ENCODE results near the gene SFPQ. TPM values are rescaled to one million over a fixed set of nuclear protein-coding genes. Genes with fewer than 3 reads are reported as not detected.
A peak's percentile ranks its signal among the peaks of the same experiment; 100 is the strongest.

Gene SFPQ
- total and polyA plus RNA-seq, 2 donors (not counting 1 experiment from before 2014, with no cell fraction given): 123 to 138 TPM

DNA sequence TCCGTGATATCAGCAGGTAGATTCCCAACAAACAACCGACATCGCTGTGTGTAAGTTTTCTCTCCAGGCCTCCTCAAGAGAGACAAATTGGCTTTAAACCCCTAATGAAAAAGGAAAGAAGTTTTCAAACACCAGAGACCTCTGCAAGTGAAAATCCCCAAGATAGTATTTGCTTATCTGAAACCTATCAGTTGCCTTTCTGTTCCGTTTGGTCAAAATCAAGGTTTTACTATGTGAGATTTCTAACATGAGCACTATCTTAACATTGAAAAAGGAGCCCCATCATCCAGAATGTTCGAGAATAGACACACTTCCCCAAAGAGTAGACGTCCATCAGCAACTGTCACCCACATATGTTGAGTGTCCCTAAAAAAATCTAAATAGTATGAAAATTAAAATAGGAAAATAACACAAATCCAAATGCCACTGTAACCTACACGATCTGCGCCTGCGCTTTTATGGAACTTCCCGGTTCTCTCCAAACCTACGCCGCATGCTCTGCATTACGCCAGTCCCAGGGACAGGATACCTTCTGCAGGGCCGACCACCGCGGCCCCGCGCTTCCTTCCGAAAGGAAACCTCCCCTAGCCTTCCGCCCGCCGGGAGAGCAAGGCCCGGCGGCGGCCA is 1.4 kb downstream of the SFPQ start:
- peaks cover 8% of the 10 kb centered on the region for H3K4me1 ChIP-seq (ENCODE audit: control insufficient read depth, extremely low read depth, insufficient read depth, low read length)
- H3K4me3 ChIP-seq (replicated peaks in 1 of 4; ENCODE audit: control extremely low read depth in 1 of 4, insufficient read depth in 1 of 4, low read depth in 3 of 4, low read length in 4 of 4): peak overlapping the region; percentile 80 to 97 (median 90)
- peaks cover 64% of the 10 kb centered on the region for H3K79me2 ChIP-seq (ENCODE audit: control insufficient read depth, insufficient read depth, low read length)
- no peaks in the 10 kb centered on the region for H3K9me3 ChIP-seq (ENCODE audit: control insufficient read depth, insufficient read depth, low read depth, low read length)
- no peak overlapping the region for H2AFZ ChIP-seq (ENCODE audit: low read length)
- H3K36me3 ChIP-seq (ENCODE audit: control insufficient read depth, insufficient read depth, low read length): peaks cover 6% of the 10 kb centered on the region
- DNase-seq (ENCODE audit: low read depth in 2 of 2): no peak
- H3K4me2 ChIP-seq (ENCODE audit: extremely low read depth, insufficient read depth, low read length): peak overlapping the region; percentile 92
- peak overlapping the region; percentile 98 for H3K9ac ChIP-seq (ENCODE audit: insufficient read depth, low read length)
- H4K20me1 ChIP-seq (ENCODE audit: control insufficient read depth, extremely low read depth, insufficient read depth, low read length): peaks cover 19% of the 10 kb centered on the region
- H3K27me3 ChIP-seq (ENCODE audit: control insufficient read depth, insufficient read depth, low read length): no peaks in the 10 kb centered on the region
- H3K27ac ChIP-seq (ENCODE audit: insufficient read depth, low read length): no peak overlapping the region
- no peak for TF ChIP-seq EZH2 (IDR thresholded peaks at IDR 0.05; ENCODE audit: low read length, missing control alignments)
- TF ChIP-seq, protein P1, sequence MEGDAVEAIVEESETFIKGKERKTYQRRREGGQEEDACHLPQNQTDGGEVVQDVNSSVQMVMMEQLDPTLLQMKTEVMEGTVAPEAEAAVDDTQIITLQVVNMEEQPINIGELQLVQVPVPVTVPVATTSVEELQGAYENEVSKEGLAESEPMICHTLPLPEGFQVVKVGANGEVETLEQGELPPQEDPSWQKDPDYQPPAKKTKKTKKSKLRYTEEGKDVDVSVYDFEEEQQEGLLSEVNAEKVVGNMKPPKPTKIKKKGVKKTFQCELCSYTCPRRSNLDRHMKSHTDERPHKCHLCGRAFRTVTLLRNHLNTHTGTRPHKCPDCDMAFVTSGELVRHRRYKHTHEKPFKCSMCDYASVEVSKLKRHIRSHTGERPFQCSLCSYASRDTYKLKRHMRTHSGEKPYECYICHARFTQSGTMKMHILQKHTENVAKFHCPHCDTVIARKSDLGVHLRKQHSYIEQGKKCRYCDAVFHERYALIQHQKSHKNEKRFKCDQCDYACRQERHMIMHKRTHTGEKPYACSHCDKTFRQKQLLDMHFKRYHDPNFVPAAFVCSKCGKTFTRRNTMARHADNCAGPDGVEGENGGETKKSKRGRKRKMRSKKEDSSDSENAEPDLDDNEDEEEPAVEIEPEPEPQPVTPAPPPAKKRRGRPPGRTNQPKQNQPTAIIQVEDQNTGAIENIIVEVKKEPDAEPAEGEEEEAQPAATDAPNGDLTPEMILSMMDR (conservative IDR thresholded peaks at IDR 0.05 in 1 of 2, IDR thresholded peaks at IDR 0.05 in 1 of 2; ENCODE audit: low read depth in 1 of 2, low read length in 2 of 2): no peak

- peaks cover 19% of the 10 kb centered on the region for H4K20me1 ChIP-seq (ENCODE audit: control insufficient read depth, extremely low read depth, insufficient read depth, low read length)
- H3K4me1 ChIP-seq (ENCODE audit: control insufficient read depth, extremely low read depth, insufficient read depth, low read length): peaks cover 8% of the 10 kb centered on the region
- H3K4me3 ChIP-seq (replicated peaks in 1 of 4; ENCODE audit: control extremely low read depth in 1 of 4, insufficient read depth in 1 of 4, low read depth in 3 of 4, low read length in 4 of 4): peak overlapping the region; percentile 80 to 97 (median 90)
- no peaks in the 10 kb centered on the region for H3K9me3 ChIP-seq (ENCODE audit: control insufficient read depth, insufficient read depth, low read depth, low read length)
- H2AFZ ChIP-seq (ENCODE audit: low read length): no peak overlapping the region
- peak overlapping the region; percentile 20 for H3K9ac ChIP-seq (ENCODE audit: insufficient read depth, low read length)
- peak overlapping the region; percentile 92 for H3K4me2 ChIP-seq (ENCODE audit: extremely low read depth, insufficient read depth, low read length)
- peak in 1 of 2 donors; percentile 18 for DNase-seq (ENCODE audit: low read depth in 2 of 2)
- TF ChIP-seq EZH2 (IDR thresholded peaks at IDR 0.05; ENCODE audit: low read length, missing control alignments): no peak
- H3K27ac ChIP-seq (ENCODE audit: insufficient read depth, low read length): no peak overlapping the region
- H3K27me3 ChIP-seq (ENCODE audit: control insufficient read depth, insufficient read depth, low read length): no peaks in the 10 kb centered on the region
- H3K36me3 ChIP-seq (ENCODE audit: control insufficient read depth, insufficient read depth, low read length): peaks cover 11% of the 10 kb centered on the region
- H3K79me2 ChIP-seq (ENCODE audit: control insufficient read depth, insufficient read depth, low read length): peaks cover 71% of the 10 kb centered on the region
Measured at GRCh38 chr1:35190784-35191183, 2.2 kb downstream of the SFPQ start.

DNA sequence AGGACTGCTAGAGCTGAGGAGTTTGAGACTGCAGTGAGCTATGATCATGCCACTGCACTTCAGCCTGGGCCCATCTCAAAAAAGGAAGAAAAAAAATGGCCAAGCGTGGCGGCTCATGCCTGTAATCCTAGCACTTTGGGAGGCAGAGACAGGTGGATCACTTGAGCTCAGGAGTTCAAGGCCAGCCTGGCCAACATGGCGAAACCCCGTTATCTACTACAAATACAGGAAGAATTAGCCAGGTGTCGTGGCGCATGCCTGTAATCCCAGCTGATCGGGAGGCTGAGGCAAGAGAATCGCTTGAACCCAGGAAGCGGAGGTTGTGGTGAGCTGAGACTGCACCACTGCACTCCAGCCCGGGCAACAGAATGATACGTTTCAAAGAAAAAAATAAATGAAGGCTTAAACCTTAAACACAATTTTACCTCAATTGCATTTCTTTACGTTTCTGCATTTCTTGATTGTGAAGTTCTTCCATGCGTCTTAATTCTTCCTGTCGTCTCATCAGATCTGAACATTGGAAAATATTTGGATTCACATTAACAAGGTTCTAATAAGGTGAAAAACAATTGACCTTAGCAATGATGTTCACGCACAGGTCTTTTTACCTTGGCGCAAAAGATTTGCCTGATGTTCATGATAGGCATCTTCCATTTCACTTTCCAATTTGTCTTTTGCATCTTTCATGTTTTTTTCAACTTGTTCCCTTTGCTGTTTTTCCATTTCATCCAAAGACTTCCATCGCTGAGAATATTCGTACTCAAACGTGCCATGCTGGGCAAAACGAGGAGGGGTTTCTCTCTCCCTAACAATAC is 4.2 kb downstream of the SFPQ start:
- peak overlapping the region in 3 of 4 experiments; percentile 80 to 97 (median 90) for H3K4me3 ChIP-seq (replicated peaks in 1 of 4; ENCODE audit: control extremely low read depth in 1 of 4, insufficient read depth in 1 of 4, low read depth in 3 of 4, low read length in 4 of 4)
- no peaks in the 10 kb centered on the region for H3K9me3 ChIP-seq (ENCODE audit: control insufficient read depth, insufficient read depth, low read depth, low read length)
- H3K4me2 ChIP-seq (ENCODE audit: extremely low read depth, insufficient read depth, low read length): peak overlapping the region; percentile 92
- H3K9ac ChIP-seq (ENCODE audit: insufficient read depth, low read length): no peak overlapping the region
- TF ChIP-seq, protein P1 (conservative IDR thresholded peaks at IDR 0.05 in 1 of 2, IDR thresholded peaks at IDR 0.05 in 1 of 2; ENCODE audit: low read depth in 1 of 2, low read length in 2 of 2): no peak
- TF ChIP-seq EZH2 (IDR thresholded peaks at IDR 0.05; ENCODE audit: low read length, missing control alignments): no peak
- peaks cover 19% of the 10 kb centered on the region for H4K20me1 ChIP-seq (ENCODE audit: control insufficient read depth, extremely low read depth, insufficient read depth, low read length)
- H3K27ac ChIP-seq (ENCODE audit: insufficient read depth, low read length): no peak overlapping the region
- H3K4me1 ChIP-seq (ENCODE audit: control insufficient read depth, extremely low read depth, insufficient read depth, low read length): peaks cover 8% of the 10 kb centered on the region
- no peak overlapping the region for H2AFZ ChIP-seq (ENCODE audit: low read length)
- DNase-seq (ENCODE audit: low read depth in 2 of 2): no peak
- H3K27me3 ChIP-seq (ENCODE audit: control insufficient read depth, insufficient read depth, low read length): no peaks in the 10 kb centered on the region
- H3K79me2 ChIP-seq (ENCODE audit: control insufficient read depth, insufficient read depth, low read length): peaks cover 88% of the 10 kb centered on the region
- H3K36me3 ChIP-seq (ENCODE audit: control insufficient read depth, insufficient read depth, low read length): peaks cover 17% of the 10 kb centered on the region

All from fibroblast of lung (primary cell).